IMR-90 (cell line): ENCODE measurements around the gene C6orf52. TPM values are rescaled to one million over a fixed set of nuclear protein-coding genes. Genes with fewer than 3 reads are reported as not detected.

Experiments
- ATAC-seq: fragments of 200-7000 bp; cut with Tn5 transposase; 2 replicates; pipeline ENCODE4 v1.9.1; 2020; ENCODE audit warnings: low read depth, mild to moderate bottlenecking, moderate library complexity
- BruUV-seq: library from RNA; stranded (reverse); fragments of 400-500 nt; replicated peaks from 2 replicates; lab custom pipeline; 2021; lab: Mats Ljungman, UMichigan
- CTCF ChIA-PET: fragments of 300-600 bp; formaldehyde crosslinking; extraction: SDS; loops from one replicate; lab custom pipeline; 2021; ENCODE audit warnings: antibody characterized with exemption; lab: Yijun Ruan, JAX
- POLR2A ChIA-PET: fragments of 300-600 bp; sonication (Branson Sonifier 250); formaldehyde crosslinking; loops from one replicate; lab custom pipeline; 2022; ENCODE audit warnings: antibody characterized with exemption; ENCODE audit not compliant: unreplicated experiment; lab: Charles Lee
- DNase-seq: peaks from one replicate; pipeline ENCODE4 v3.0.0; 2013
- H2AFZ ChIP-seq: replicated peaks from 2 replicates; pipeline ENCODE3; 2013; ENCODE audit warnings: low read length, mild to moderate bottlenecking; ENCODE audit not compliant: poor library complexity
- H2AK5ac ChIP-seq: 2 replicates; pipeline ENCODE4 v1.6.1; 2013; ENCODE audit warnings: low read depth, low read length, inconsistent platforms
- H2AK9ac ChIP-seq: replicated peaks from 2 replicates; pipeline ENCODE3; 2013; ENCODE audit warnings: mild to moderate bottlenecking, low read depth, low read length, moderate library complexity; ENCODE audit not compliant: poor library complexity
- H2BK120ac ChIP-seq: 2 replicates; pipeline ENCODE4 v1.6.1; 2013; ENCODE audit warnings: low read depth, low read length, inconsistent platforms
- H2BK15ac ChIP-seq: 3 replicates; pipeline ENCODE4 v1.6.1; 2013; ENCODE audit warnings: low read depth, low read length, inconsistent platforms
- H2BK20ac ChIP-seq: 2 replicates; pipeline ENCODE4 v1.6.1; 2013; ENCODE audit warnings: low read depth, mild to moderate bottlenecking, inconsistent platforms, low read length, moderate library complexity
- H2BK5ac ChIP-seq: 2 replicates; pipeline ENCODE4 v1.6.1; 2013; ENCODE audit warnings: mild to moderate bottlenecking, low read depth, low read length, inconsistent platforms; ENCODE audit not compliant: poor library complexity, severe bottlenecking
- H3K14ac ChIP-seq: replicated peaks from 2 replicates; pipeline ENCODE4 v1.6.1; 2013; ENCODE audit warnings: low read depth, low read length, inconsistent platforms
- H3K18ac ChIP-seq: 2 replicates; pipeline ENCODE4 v1.6.1; 2013; ENCODE audit warnings: low read depth, low read length, control low read depth
- H3K23ac ChIP-seq: 2 replicates; pipeline ENCODE4 v1.6.1; 2013; ENCODE audit warnings: low read depth, low read length, inconsistent platforms
- H3K27ac ChIP-seq: 2 replicates; pipeline ENCODE4 v1.5.1; 2013; ENCODE audit warnings: mild to moderate bottlenecking, control low read depth, low read length; ENCODE audit not compliant: insufficient read depth
- H3K27me3 ChIP-seq: 2 replicates; pipeline ENCODE4 v1.6.1; 2013; ENCODE audit warnings: low read length; ENCODE audit not compliant: control insufficient read depth, insufficient read depth
- H3K36me3 ChIP-seq: 2 replicates; pipeline ENCODE4 v1.6.1; 2013; ENCODE audit warnings: low read length, mixed read lengths; ENCODE audit not compliant: control insufficient read depth, insufficient read depth
- H3K4ac ChIP-seq: 2 replicates; pipeline ENCODE4 v1.6.1; 2013; ENCODE audit warnings: low read depth, low read length, inconsistent platforms
- H3K4me1 ChIP-seq: 2 replicates; pipeline ENCODE4 v1.6.1; 2013; ENCODE audit warnings: low read length, mixed read lengths; ENCODE audit not compliant: control insufficient read depth, insufficient read depth
- H3K4me2 ChIP-seq: 2 replicates; pipeline ENCODE4 v1.6.1; 2013; ENCODE audit warnings: low read depth, mild to moderate bottlenecking, control low read depth, low read length, moderate library complexity
- H3K4me3 ChIP-seq: 2 replicates; pipeline ENCODE4 v1.5.1; 2013; ENCODE audit warnings: low read depth, mild to moderate bottlenecking, control low read depth, low read length, moderate library complexity; ENCODE audit not compliant: insufficient read depth
- H3K56ac ChIP-seq: 2 replicates; pipeline ENCODE4 v1.6.1; 2013; ENCODE audit warnings: low read length, inconsistent platforms; ENCODE audit not compliant: insufficient read depth; ENCODE audit errors: extremely low read depth
- H3K79me1 ChIP-seq, 2 experiments: 2 replicates each; pipeline ENCODE4 v1.6.1; 2013; ENCODE audit warnings: low read length in 2 of 2, inconsistent platforms in 1 of 2, low read depth in 1 of 2
- H3K9ac ChIP-seq: 2 replicates; pipeline ENCODE4 v1.6.1; 2013; ENCODE audit warnings: low read depth, low read length, control low read depth
- H3K9me1 ChIP-seq: 2 replicates; pipeline ENCODE4 v1.6.1; 2013; ENCODE audit warnings: low read length, inconsistent platforms; ENCODE audit not compliant: insufficient read depth
- H3K9me3 ChIP-seq: 2 replicates; pipeline ENCODE4 v1.6.1; 2013; ENCODE audit warnings: low read length; ENCODE audit not compliant: control insufficient read depth, insufficient read depth
- H4K20me1 ChIP-seq: 2 replicates; pipeline ENCODE4 v1.6.1; 2013; ENCODE audit warnings: low read length, inconsistent platforms; ENCODE audit not compliant: insufficient read depth
- H4K5ac ChIP-seq: 2 replicates; pipeline ENCODE4 v1.6.1; 2013; ENCODE audit warnings: mild to moderate bottlenecking, low read depth, low read length, control low read depth
- H4K8ac ChIP-seq, 2 experiments: 2 replicates each; pipeline ENCODE4 v1.6.1; 2013; ENCODE audit warnings: low read depth in 2 of 2, low read length in 2 of 2, control low read depth in 1 of 2, inconsistent platforms in 1 of 2
- H4K91ac ChIP-seq: 2 replicates; pipeline ENCODE4 v1.6.1; 2013; ENCODE audit warnings: low read depth, low read length, inconsistent platforms; ENCODE audit not compliant: insufficient read depth
- BHLHE40 ChIP-seq: fragments of 150-350 bp; IDR thresholded peaks from 2 replicates; pipeline ENCODE4 v1.6.1; 2016; ENCODE audit warnings: mild to moderate bottlenecking, low read depth, low read length
- CEBPB ChIP-seq: IDR thresholded peaks from 2 replicates; pipeline ENCODE4 v1.6.1; 2012; ENCODE audit warnings: low read depth, low read length, improper control_type of control experiment
- CHD1 ChIP-seq: IDR thresholded peaks from 2 replicates; pipeline ENCODE4 v1.6.1; 2012; ENCODE audit warnings: low read depth, low read length, improper control_type of control experiment
- FOS ChIP-seq: fragments of 150-350 bp; IDR thresholded peaks from 2 replicates; pipeline ENCODE4 v1.6.1; 2016; ENCODE audit warnings: low read depth, low read length
- MAFK ChIP-seq: IDR thresholded peaks from 2 replicates; pipeline ENCODE4 v1.6.1; 2012; ENCODE audit warnings: low read depth, low read length, improper control_type of control experiment
- MAZ ChIP-seq: IDR thresholded peaks from 2 replicates; pipeline ENCODE4 v1.6.1; 2012; ENCODE audit warnings: low read depth, mild to moderate bottlenecking, low read length, improper control_type of control experiment, moderate library complexity, borderline replicate concordance
- MXI1 ChIP-seq: IDR thresholded peaks from 2 replicates; pipeline ENCODE4 v1.6.1; 2012; ENCODE audit warnings: low read depth, mild to moderate bottlenecking, low read length, moderate library complexity, borderline replicate concordance
- NFE2L2 ChIP-seq: fragments of 150-350 bp; IDR thresholded peaks from 2 replicates; pipeline ENCODE4 v1.6.1; 2016; ENCODE audit warnings: low read depth, mild to moderate bottlenecking, low read length
- POLR2A ChIP-seq: IDR thresholded peaks from 2 replicates; pipeline ENCODE4 v1.6.1; 2012; ENCODE audit warnings: mild to moderate bottlenecking, low read depth, low read length
- RAD21 ChIP-seq: IDR thresholded peaks from 2 replicates; pipeline ENCODE4 v1.6.1; 2012; ENCODE audit warnings: low read length, improper control_type of control experiment
- RCOR1 ChIP-seq: IDR thresholded peaks from 2 replicates; pipeline ENCODE4 v1.6.1; 2012; ENCODE audit warnings: mild to moderate bottlenecking, low read length, improper control_type of control experiment; ENCODE audit not compliant: insufficient replicate concordance
- RFX5 ChIP-seq: IDR thresholded peaks from 2 replicates; pipeline ENCODE4 v1.8.0; 2012; ENCODE audit warnings: low read depth, mild to moderate bottlenecking, low read length, moderate library complexity
- SMC3 ChIP-seq: fragments of 150-350 bp; IDR thresholded peaks from 2 replicates; pipeline ENCODE4 v1.6.1; 2016; ENCODE audit warnings: low read depth, mild to moderate bottlenecking, antibody characterized with exemption, low read length, moderate library complexity
- WGBS, 2 experiments: methylation state at CpG; one replicate each; pipeline versions ENCODE4 v1.1.5 to v1.1.7; 2013; ENCODE audit warnings: missing lambda C conversion rate in 2 of 2; ENCODE audit not compliant: insufficient read length in 1 of 2; ENCODE audit errors: extremely low coverage in 2 of 2; 5-methylcytosine and 5-hydroxymethylcytosine counted together
- dilution Hi-C: fragments of 300-500 bp; cut with HindIII; formaldehyde crosslinking; loops from one replicate; pipeline ENCODE4 v1.14.3; 2018; ENCODE audit warnings: low sequenced_read_pairs; ENCODE audit not compliant: unreplicated experiment
- in situ Hi-C: fragments of 300-500 bp; cut with MboI; formaldehyde crosslinking; loops from 3 replicates; pipeline ENCODE4 v1.14.3; 2019; ENCODE audit warnings: low sequenced_read_pairs, inconsistent platforms, mixed read lengths
- intact Hi-C: fragments of 100-400 bp; cut with micrococcal nuclease; formaldehyde crosslinking; loops from 2 replicates; pipeline ENCODE4 v1.10.0; 2022
- polyA plus RNA-seq, 3 experiments: library from polyadenylated mRNA; depleted of rRNA; stranded (reverse); fragments of >200 nt; gene quantifications; 2 replicates each; pipeline ENCODE4 v1.2.3, GENCODE V29; 2012; ENCODE audit warnings: low replicate concordance in 1 of 3
- total RNA-seq: library from RNA; depleted of rRNA; stranded (reverse); fragments of >200 nt; gene quantifications from 2 replicates; pipeline ENCODE4 v1.2.3, GENCODE V29; 2012
- TF ChIP-seq, protein P1 (sequence below): fragments of 150-350 bp; IDR thresholded peaks from 2 replicates; pipeline ENCODE4 v1.6.1; 2017; ENCODE audit warnings: mild to moderate bottlenecking, antibody characterized with exemption, low read length, low read depth
- TF ChIP-seq, protein P2 (sequence below): conservative IDR thresholded peaks from 2 replicates; pipeline ENCODE4 v1.5.1; 2012; ENCODE audit warnings: mild to moderate bottlenecking, low read depth, low read length, improper control_type of control experiment
- TF ChIP-seq, protein P3 (sequence below): fragments of 150-350 bp; IDR thresholded peaks from 2 replicates; pipeline ENCODE4 v1.6.1; 2016; ENCODE audit warnings: low read depth, mild to moderate bottlenecking, low read length, moderate library complexity, borderline replicate concordance

Gene C6orf52
- total and polyA plus RNA-seq, 2 of the 4 experiments (the other 2 are of a cell fraction): 0.31 TPM; not detected in 1

DNA sequence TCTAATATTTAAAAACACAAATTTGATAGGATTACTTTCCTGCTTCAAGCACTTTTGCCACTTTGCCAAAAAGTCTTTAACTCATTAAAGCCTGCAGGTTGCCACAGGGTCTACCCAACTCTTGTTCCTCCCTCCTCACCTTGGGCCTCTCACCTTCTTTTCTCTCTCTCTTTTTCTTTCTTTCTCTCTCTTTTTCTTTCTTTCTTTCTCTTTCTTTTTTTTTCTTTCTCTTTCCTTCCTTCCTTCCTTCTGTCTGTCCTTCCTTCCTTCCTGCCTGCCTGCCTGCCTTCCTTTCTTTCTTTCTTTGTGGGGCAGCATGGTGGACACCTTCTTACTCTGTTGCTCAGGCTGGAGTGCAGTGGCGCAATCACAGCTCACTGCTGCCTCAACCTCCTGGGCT is 50.2 kb downstream of the C6orf52 start:
- H3K36me3 ChIP-seq: no peaks in the 10 kb centered on the region
- no peak overlapping the region for H4K8ac ChIP-seq
- dilution Hi-C loops (no loop called here), intact Hi-C loops (no loop called here), in situ Hi-C loops (no loop called here)
- no peak overlapping the region for H3K14ac ChIP-seq
- BruUV-seq: no TSS peak
- DNase-seq: no peak
- TF ChIP-seq, protein P1, sequence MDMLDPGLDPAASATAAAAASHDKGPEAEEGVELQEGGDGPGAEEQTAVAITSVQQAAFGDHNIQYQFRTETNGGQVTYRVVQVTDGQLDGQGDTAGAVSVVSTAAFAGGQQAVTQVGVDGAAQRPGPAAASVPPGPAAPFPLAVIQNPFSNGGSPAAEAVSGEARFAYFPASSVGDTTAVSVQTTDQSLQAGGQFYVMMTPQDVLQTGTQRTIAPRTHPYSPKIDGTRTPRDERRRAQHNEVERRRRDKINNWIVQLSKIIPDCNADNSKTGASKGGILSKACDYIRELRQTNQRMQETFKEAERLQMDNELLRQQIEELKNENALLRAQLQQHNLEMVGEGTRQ: no peak
- TF ChIP-seq FOS: no peak
- TF ChIP-seq RFX5: no peak
- no peak for TF ChIP-seq NFE2L2
- no peak for TF ChIP-seq RCOR1
- no peak for TF ChIP-seq MAFK
- no peak for TF ChIP-seq MAZ
- TF ChIP-seq RAD21: no peak
- no peak for TF ChIP-seq BHLHE40
- TF ChIP-seq, protein P2, sequence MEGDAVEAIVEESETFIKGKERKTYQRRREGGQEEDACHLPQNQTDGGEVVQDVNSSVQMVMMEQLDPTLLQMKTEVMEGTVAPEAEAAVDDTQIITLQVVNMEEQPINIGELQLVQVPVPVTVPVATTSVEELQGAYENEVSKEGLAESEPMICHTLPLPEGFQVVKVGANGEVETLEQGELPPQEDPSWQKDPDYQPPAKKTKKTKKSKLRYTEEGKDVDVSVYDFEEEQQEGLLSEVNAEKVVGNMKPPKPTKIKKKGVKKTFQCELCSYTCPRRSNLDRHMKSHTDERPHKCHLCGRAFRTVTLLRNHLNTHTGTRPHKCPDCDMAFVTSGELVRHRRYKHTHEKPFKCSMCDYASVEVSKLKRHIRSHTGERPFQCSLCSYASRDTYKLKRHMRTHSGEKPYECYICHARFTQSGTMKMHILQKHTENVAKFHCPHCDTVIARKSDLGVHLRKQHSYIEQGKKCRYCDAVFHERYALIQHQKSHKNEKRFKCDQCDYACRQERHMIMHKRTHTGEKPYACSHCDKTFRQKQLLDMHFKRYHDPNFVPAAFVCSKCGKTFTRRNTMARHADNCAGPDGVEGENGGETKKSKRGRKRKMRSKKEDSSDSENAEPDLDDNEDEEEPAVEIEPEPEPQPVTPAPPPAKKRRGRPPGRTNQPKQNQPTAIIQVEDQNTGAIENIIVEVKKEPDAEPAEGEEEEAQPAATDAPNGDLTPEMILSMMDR: no peak
- TF ChIP-seq SMC3: no peak
- TF ChIP-seq MXI1: no peak
- TF ChIP-seq, protein P3, sequence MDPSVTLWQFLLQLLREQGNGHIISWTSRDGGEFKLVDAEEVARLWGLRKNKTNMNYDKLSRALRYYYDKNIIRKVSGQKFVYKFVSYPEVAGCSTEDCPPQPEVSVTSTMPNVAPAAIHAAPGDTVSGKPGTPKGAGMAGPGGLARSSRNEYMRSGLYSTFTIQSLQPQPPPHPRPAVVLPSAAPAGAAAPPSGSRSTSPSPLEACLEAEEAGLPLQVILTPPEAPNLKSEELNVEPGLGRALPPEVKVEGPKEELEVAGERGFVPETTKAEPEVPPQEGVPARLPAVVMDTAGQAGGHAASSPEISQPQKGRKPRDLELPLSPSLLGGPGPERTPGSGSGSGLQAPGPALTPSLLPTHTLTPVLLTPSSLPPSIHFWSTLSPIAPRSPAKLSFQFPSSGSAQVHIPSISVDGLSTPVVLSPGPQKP: no peak
- no peak for TF ChIP-seq POLR2A
- TF ChIP-seq CHD1: no peak
- no peak for TF ChIP-seq CEBPB
- no peaks in the 10 kb centered on the region for H3K9me1 ChIP-seq
- no peak overlapping the region for H4K5ac ChIP-seq
- no peak overlapping the region for H2AFZ ChIP-seq
- no peak overlapping the region for H3K4me2 ChIP-seq
- H3K4me1 ChIP-seq: no peaks in the 10 kb centered on the region
- ChIA-PET CTCF (no interaction called here), POLR2A (no interaction called here)
- no peaks in the 10 kb centered on the region for H3K27me3 ChIP-seq
- H3K23ac ChIP-seq: no peak overlapping the region
- WGBS, 2 experiments: no CpG with 5 or more reads among the region's 1 CpG
- no peak overlapping the region for H2BK15ac ChIP-seq
- no peak for ATAC-seq
- H3K9me3 ChIP-seq: no peaks in the 10 kb centered on the region; the same call in 1 of the 2 replicates
- H2BK20ac ChIP-seq: no peak overlapping the region
- no peak overlapping the region for H2AK5ac ChIP-seq
- H3K27ac ChIP-seq: no peak overlapping the region
- H2AK9ac ChIP-seq: no peak overlapping the region
- no peak overlapping the region for H3K56ac ChIP-seq
- no peak overlapping the region for H3K9ac ChIP-seq
- no peaks in the 10 kb centered on the region for H4K20me1 ChIP-seq
- no peak overlapping the region for H2BK120ac ChIP-seq
- no peak overlapping the region for H4K91ac ChIP-seq
- H3K4me3 ChIP-seq: no peak overlapping the region
- no peaks in the 10 kb centered on the region for H3K79me1 ChIP-seq
- H2BK5ac ChIP-seq: no peak overlapping the region
- H3K4ac ChIP-seq: no peak overlapping the region
- H3K18ac ChIP-seq: no peak overlapping the region
